ENCODE data around the gene ATF7IP2. TPM values are rescaled to one million over a fixed set of nuclear protein-coding genes. Genes with fewer than 3 reads are reported as not detected.
A peak's percentile ranks its signal among the peaks of the same experiment; 100 is the strongest.

ATF7IP2 gene
- total and polyA plus RNA-seq, 9 of the 15 experiments (the other 6 are each of a cell fraction or from before 2014, with no cell fraction given), result 131 to 515 (median 196) TPM

GRCh38 chr16:10385725-10386516, at the start of gene ATF7IP2 (continued):
- TF ChIP-seq CREM (IDR thresholded peaks at IDR 0.05; ENCODE audit: low read depth), result peak; percentile 85
- TF ChIP-seq FOXK2 (conservative IDR thresholded peaks at IDR 0.05 in 1 of 2, IDR thresholded peaks at IDR 0.05 in 1 of 2; ENCODE audit: low read depth in 2 of 2), result peak; percentile 35 to 49; a peak in 2 of 4 replicates
- TF ChIP-seq ZNF274 (IDR thresholded peaks at IDR 0.05; ENCODE audit: borderline replicate concordance, low read depth, low read length), result no peak
- no peak for TF ChIP-seq RFX1 (IDR thresholded peaks at IDR 0.05)
- TF ChIP-seq CC2D1A (IDR thresholded peaks at IDR 0.05), result peak; percentile 97
- TF ChIP-seq NFYB (IDR thresholded peaks at IDR 0.05; ENCODE audit: extremely low read depth, insufficient read length), result peak; percentile 60
- TF ChIP-seq RBM39 (optimal IDR thresholded peaks at IDR 0.05; ENCODE audit: low read depth, low read length), result no peak
- TF ChIP-seq COPS2 (conservative IDR thresholded peaks at IDR 0.05), result no peak
- TF ChIP-seq ARNT (IDR thresholded peaks at IDR 0.05), result no peak
- TF ChIP-seq, protein P1, sequence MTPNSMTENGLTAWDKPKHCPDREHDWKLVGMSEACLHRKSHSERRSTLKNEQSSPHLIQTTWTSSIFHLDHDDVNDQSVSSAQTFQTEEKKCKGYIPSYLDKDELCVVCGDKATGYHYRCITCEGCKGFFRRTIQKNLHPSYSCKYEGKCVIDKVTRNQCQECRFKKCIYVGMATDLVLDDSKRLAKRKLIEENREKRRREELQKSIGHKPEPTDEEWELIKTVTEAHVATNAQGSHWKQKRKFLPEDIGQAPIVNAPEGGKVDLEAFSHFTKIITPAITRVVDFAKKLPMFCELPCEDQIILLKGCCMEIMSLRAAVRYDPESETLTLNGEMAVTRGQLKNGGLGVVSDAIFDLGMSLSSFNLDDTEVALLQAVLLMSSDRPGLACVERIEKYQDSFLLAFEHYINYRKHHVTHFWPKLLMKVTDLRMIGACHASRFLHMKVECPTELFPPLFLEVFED (CRISPR knock-in tag; conservative IDR thresholded peaks at IDR 0.05), result no peak
- TF ChIP-seq, protein P2, sequence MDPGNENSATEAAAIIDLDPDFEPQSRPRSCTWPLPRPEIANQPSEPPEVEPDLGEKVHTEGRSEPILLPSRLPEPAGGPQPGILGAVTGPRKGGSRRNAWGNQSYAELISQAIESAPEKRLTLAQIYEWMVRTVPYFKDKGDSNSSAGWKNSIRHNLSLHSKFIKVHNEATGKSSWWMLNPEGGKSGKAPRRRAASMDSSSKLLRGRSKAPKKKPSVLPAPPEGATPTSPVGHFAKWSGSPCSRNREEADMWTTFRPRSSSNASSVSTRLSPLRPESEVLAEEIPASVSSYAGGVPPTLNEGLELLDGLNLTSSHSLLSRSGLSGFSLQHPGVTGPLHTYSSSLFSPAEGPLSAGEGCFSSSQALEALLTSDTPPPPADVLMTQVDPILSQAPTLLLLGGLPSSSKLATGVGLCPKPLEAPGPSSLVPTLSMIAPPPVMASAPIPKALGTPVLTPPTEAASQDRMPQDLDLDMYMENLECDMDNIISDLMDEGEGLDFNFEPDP (CRISPR knock-in tag; IDR thresholded peaks at IDR 0.05), result no peak
- TF ChIP-seq RBFOX2 (IDR thresholded peaks at IDR 0.05; ENCODE audit: low read depth, low read length), result peak; percentile 100
- no peak for TF ChIP-seq CAMTA2 (CRISPR knock-in tag; conservative IDR thresholded peaks at IDR 0.05)
- no peak for TF ChIP-seq ZNF696 (CRISPR knock-in tag; conservative IDR thresholded peaks at IDR 0.05)
- no peak for TF ChIP-seq PHB (CRISPR knock-in tag; IDR thresholded peaks at IDR 0.05)
- no peak for TF ChIP-seq FOXJ3 (CRISPR knock-in tag; IDR thresholded peaks at IDR 0.05)
- no peak for TF ChIP-seq PTTG1 (tag; IDR thresholded peaks at IDR 0.05; ENCODE audit: low read depth)
- no peak for TF ChIP-seq TCF7 (IDR thresholded peaks at IDR 0.05; ENCODE audit: borderline replicate concordance)
- TF ChIP-seq ASH1L (IDR thresholded peaks at IDR 0.05; ENCODE audit: borderline replicate concordance, low read depth, partially characterized antibody), result peak; percentile 85
- TF ChIP-seq ELF2 (CRISPR knock-in tag; IDR thresholded peaks at IDR 0.05), result no peak
- TF ChIP-seq ZNF644 (tag; IDR thresholded peaks at IDR 0.05; ENCODE audit: low read depth), result peak; percentile 39; the same call in 1 of the 2 replicates
- TF ChIP-seq ZNF445 (CRISPR knock-in tag; IDR thresholded peaks at IDR 0.05; ENCODE audit: low read depth), result no peak
- TF ChIP-seq E2F8 (IDR thresholded peaks at IDR 0.05; ENCODE audit: low read depth, partially characterized antibody), result no peak
- no peak for TF ChIP-seq MYNN (IDR thresholded peaks at IDR 0.05)
- no peak for TF ChIP-seq MYNN (CRISPR knock-in tag; IDR thresholded peaks at IDR 0.05)
